IMR-90 (cell line): ENCODE results near the gene ROR2.

ENCODE experiments used
- BHLHE40 ChIP-seq: fragments of 150-350 bp; IDR thresholded peaks from 2 replicates; pipeline ENCODE4 v1.6.1; 2016; ENCODE audit warnings: mild to moderate bottlenecking, low read depth, low read length
- CEBPB ChIP-seq: IDR thresholded peaks from 2 replicates; pipeline ENCODE4 v1.6.1; 2012; ENCODE audit warnings: low read depth, low read length, improper control_type of control experiment
- FOS ChIP-seq: fragments of 150-350 bp; IDR thresholded peaks from 2 replicates; pipeline ENCODE4 v1.6.1; 2016; ENCODE audit warnings: low read depth, low read length
- MAFK ChIP-seq: IDR thresholded peaks from 2 replicates; pipeline ENCODE4 v1.6.1; 2012; ENCODE audit warnings: low read depth, low read length, improper control_type of control experiment
- MXI1 ChIP-seq: IDR thresholded peaks from 2 replicates; pipeline ENCODE4 v1.6.1; 2012; ENCODE audit warnings: low read depth, mild to moderate bottlenecking, low read length, moderate library complexity, borderline replicate concordance
- POLR2A ChIP-seq: IDR thresholded peaks from 2 replicates; pipeline ENCODE4 v1.6.1; 2012; ENCODE audit warnings: mild to moderate bottlenecking, low read depth, low read length
- RAD21 ChIP-seq: IDR thresholded peaks from 2 replicates; pipeline ENCODE4 v1.6.1; 2012; ENCODE audit warnings: low read length, improper control_type of control experiment
- RCOR1 ChIP-seq: IDR thresholded peaks from 2 replicates; pipeline ENCODE4 v1.6.1; 2012; ENCODE audit warnings: mild to moderate bottlenecking, low read length, improper control_type of control experiment; ENCODE audit not compliant: insufficient replicate concordance
- RFX5 ChIP-seq: IDR thresholded peaks from 2 replicates; pipeline ENCODE4 v1.8.0; 2012; ENCODE audit warnings: low read depth, mild to moderate bottlenecking, low read length, moderate library complexity
- SMC3 ChIP-seq: fragments of 150-350 bp; IDR thresholded peaks from 2 replicates; pipeline ENCODE4 v1.6.1; 2016; ENCODE audit warnings: low read depth, mild to moderate bottlenecking, antibody characterized with exemption, low read length, moderate library complexity
- TF ChIP-seq, protein P1 (sequence below): conservative IDR thresholded peaks from 2 replicates; pipeline ENCODE4 v1.5.1; 2012; ENCODE audit warnings: mild to moderate bottlenecking, low read depth, low read length, improper control_type of control experiment

DNA sequence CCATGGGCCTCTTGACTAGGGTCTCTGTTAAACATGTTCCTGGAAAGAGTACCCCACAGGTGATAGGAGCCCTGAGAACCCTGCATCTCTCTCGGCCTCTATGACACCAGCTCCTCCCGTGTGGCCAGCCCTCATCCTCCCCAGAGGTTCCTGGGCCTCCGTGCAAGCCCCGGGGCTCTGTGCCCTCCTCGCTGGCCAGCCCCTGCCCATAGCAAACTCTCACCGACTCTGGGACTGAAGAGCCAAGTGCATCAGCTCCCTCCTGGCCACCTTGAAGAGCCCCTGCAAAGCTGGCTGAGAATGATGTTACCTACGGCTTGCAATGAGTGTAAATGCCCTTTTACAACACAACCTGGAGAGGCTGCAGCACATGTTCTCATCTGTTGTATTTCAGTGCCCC, 224.4 kb downstream of the ROR2 start:
- TF ChIP-seq, protein P1, sequence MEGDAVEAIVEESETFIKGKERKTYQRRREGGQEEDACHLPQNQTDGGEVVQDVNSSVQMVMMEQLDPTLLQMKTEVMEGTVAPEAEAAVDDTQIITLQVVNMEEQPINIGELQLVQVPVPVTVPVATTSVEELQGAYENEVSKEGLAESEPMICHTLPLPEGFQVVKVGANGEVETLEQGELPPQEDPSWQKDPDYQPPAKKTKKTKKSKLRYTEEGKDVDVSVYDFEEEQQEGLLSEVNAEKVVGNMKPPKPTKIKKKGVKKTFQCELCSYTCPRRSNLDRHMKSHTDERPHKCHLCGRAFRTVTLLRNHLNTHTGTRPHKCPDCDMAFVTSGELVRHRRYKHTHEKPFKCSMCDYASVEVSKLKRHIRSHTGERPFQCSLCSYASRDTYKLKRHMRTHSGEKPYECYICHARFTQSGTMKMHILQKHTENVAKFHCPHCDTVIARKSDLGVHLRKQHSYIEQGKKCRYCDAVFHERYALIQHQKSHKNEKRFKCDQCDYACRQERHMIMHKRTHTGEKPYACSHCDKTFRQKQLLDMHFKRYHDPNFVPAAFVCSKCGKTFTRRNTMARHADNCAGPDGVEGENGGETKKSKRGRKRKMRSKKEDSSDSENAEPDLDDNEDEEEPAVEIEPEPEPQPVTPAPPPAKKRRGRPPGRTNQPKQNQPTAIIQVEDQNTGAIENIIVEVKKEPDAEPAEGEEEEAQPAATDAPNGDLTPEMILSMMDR, result no peak
- TF ChIP-seq RAD21 (no peak), POLR2A (no peak), RFX5 (no peak), MXI1 (no peak), BHLHE40 (no peak), MAFK (no peak), SMC3 (no peak), CEBPB (no peak), RCOR1 (no peak), FOS (no peak)
